Stimulated activated CD4-positive, alpha-beta T cell treated with anti-CD3 and anti-CD28 coated beads, Interleukin-4, amount 100 ng/mL, for 48 hours (primary cell): ENCODE measurements around the gene TMIGD2.
"Not testable (repeated sequence)": the region's sequence is repeated elsewhere in the genome, so short reads cannot be mapped to it uniquely, and the experiment has no call there.

ENCODE experiments used
- DNase-seq, 2 donors: peaks; one replicate each; pipeline ENCODE4 v3.0.0-alpha.2; 2020; ENCODE audit warnings: low read depth in 2 of 2

TMIGD2 gene

GRCh38 chr19:4297901-4298809, 4.0 kb downstream of the TMIGD2 start:
- DNase-seq: no peak

GRCh38 chr19:4295972-4296771, 6.0 kb downstream of the TMIGD2 start:
- DNase-seq: no peak

- DNase-seq: no peak
These were observed 7.8 kb downstream of the TMIGD2 start for GRCh38 chr19:4294389-4294788.

GRCh38 chr19:4292515-4292914, 9.7 kb downstream of the TMIGD2 start:
- DNase-seq: no peak

- no peak for DNase-seq
These were observed 10.9 kb downstream of the TMIGD2 start for GRCh38 chr19:4291184-4291732.

GRCh38 chr19:4288091-4288777, 14.0 kb downstream of the TMIGD2 start:
- DNase-seq: no peak

- DNase-seq: not testable (repeated sequence)
These were observed 16.0 kb downstream of the TMIGD2 start for GRCh38 chr19:4286141-4286540.

GRCh38 chr19:4284974-4285373, 17.2 kb downstream of the TMIGD2 start:
- no peak for DNase-seq

- DNase-seq: no peak
These were observed 17.8 kb downstream of the TMIGD2 start for GRCh38 chr19:4284176-4284958.

- no peak for DNase-seq
These were observed 22.4 kb downstream of the TMIGD2 start for GRCh38 chr19:4279530-4280422.

GRCh38 chr19:4279267-4279529, 23.0 kb downstream of the TMIGD2 start:
- no peak for DNase-seq

- no peak for DNase-seq
These were observed 23.5 kb downstream of the TMIGD2 start, which contains the start of gene SHD for GRCh38 chr19:4278419-4279266. SHD (plus strand) TSS chr19:4279266; CDS start chr19:4280064, 798 bp downstream.

GRCh38 chr19:4278010-4278409, 24.2 kb downstream of the TMIGD2 start:
- DNase-seq: no peak

GRCh38 chr19:4277191-4277696, 24.9 kb downstream of the TMIGD2 start:
- no peak for DNase-seq

- not testable (repeated sequence) for DNase-seq
These were observed 27.9 kb downstream of the TMIGD2 start for GRCh38 chr19:4274321-4274686.

- DNase-seq: no peak
These were observed 29.3 kb downstream of the TMIGD2 start for GRCh38 chr19:4272894-4273293.

- no peak for DNase-seq
These were observed 33.3 kb downstream of the TMIGD2 start for GRCh38 chr19:4268816-4269430.

GRCh38 chr19:4267901-4268815, 34.0 kb downstream of the TMIGD2 start:
- DNase-seq: no peak
